ENCODE results near the gene JAG2.
"Not testable (repeated sequence)": the region's sequence is repeated elsewhere in the genome, so short reads cannot be mapped to it uniquely, and the experiment has no call there.

JAG2 gene

DNA sequence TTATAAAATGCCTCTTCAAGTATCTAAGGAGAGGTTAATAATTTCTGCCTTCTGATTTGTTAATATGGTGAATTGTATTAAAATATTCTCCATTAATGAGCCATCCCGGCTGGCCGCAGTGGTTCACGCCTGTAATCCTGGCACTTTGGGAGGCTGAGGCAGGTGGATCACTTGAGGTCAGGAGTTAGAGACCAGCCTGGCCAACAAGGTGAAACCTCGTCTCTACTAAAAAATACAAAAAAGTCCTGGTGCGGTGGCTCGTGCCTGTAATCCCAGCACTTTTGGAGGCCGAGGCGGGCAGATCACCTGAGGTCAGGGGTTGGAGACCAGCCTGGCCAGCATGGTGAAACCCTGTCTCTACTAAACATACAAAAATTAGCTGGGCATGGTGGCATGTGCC, 59.3 kb downstream of the JAG2 start:
- DNase-seq, result not testable (repeated sequence)

DNA sequence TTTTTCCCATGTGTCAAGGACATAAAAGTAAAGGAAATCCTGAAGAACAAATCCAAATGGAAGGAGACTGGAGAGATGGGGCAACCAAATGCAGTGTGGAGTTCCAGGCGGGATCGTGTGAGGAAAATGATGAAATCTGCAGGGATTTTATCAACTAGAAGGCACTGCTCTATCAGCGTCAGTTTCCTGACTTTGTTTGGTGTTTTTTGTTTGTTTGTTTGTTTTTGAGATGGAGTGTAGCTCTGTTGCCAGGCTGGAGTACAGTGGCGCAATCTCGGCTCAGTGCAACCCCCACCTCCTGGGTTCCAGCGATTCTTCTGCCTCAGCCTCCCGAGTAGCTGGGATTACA, 60.1 kb downstream of the JAG2 start:
- DNase-seq, result no peak

DNA sequence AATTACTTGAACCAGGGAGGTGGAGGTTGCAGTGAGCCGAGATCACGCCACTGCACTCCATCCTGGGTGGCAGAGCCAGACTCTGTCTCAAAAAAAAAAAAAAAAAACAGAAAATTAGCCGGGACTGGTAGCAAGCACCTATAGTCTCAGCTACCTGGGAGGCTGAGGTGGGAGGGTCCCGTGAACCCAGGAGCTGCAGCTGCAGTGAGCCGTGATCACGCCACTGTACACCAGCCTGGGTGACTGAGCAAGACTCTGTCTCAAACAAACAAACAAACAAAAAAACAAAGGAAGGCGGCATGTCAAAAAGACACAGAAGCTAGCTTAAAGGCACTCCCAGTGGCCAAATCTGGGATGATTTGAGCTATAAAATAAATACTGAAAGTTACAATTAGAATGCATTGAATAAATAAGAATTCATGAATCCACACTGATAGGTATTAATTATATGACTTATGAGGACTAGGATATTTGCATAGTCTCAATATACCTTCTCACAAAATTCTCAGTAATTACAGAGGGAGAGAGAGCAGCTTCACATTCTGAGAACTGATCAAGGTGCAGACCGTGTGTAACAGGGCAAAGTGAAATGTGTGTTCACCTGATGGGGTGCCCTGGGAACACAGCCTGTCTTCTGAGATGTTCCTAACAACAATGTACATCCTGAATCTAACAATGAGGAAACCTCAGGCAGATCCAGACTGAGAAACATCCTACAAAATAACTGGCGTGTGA, 60.6 kb downstream of the JAG2 start:
- DNase-seq, result no peak

DNA sequence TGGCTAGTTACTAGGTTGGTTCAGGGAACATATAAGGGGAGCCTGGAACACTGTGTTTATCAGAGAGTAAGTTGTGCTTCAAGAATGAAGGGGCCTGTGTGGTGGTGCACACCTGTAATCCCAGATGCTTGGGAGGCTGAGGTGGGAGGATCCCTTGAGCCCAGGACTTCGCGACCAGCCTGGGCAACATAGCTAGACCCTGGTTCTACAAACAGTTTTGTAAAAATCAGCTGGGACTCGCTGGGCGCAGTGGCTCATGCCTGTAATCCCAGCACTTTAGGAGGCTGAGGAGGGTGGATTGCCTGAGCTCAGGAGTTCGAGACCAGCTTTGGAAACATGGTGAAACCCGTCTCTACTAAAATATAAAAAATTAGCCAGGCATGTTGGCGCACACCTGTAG, 61.2 kb downstream of the JAG2 start:
- no peak for DNase-seq

DNA sequence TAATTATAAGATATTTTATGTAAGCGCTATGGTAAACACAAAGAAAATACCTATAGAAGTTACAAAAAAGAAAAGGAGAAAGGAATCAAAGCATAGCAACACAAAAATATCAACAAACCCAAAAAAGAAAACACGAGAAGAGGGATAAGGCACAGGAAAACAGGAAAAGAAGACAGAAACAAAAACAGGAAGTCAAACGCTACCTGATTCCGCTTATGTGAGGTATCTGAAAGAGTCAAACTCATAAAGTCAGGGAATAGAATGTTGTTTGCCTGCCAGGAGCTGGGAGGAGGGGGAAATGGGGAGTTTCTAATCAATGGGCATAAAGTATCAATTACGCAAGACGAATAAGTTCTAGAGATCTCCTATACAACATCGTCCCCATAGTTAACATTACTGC, 63.4 kb downstream of the JAG2 start:
- no peak for DNase-seq

DNA sequence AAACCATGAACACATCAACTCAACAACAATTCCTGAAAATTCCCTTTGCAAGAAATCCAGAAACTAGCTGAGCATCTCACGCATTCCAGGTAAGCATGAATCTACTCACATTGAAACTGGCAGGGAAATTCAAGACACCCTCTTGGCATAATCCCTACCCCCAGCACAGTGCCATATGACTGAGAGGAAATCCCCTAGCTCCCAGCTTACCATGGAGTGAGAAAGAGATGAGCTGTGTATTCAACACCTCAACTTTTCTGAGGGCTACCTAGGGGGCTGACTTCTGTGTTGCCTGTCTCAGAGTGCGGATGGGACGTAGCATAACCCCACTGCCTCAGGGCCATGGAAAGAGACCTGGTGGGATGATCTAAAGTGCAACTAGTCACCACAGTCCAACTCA, 65.7 kb downstream of the JAG2 start:
- no peak for DNase-seq

DNA sequence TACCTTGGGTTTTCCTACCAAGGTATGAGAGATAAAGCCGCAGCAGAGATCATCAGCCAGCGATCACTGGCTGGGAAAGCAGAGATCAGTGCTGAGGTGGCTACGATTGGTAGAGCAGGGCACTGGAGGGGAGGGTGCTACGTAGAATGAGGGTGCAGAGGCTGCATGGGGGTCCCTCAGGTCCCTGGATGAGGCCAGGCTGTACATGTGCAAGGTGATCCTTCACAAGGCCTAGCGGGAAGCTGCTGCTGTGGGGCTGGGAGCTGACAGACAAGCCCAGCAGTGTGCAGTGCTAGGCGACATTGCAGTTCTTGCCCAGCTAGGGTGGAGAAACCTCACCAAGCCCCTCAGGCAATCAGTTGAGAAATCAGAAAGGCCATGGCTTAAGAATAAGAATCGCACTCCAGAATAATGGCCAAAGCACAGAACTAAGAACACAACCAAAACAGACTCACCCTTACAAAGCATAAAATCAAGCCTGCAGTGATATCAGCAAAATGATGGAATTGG, 66.2 kb downstream of the JAG2 start:
- DNase-seq, result no peak

DNA sequence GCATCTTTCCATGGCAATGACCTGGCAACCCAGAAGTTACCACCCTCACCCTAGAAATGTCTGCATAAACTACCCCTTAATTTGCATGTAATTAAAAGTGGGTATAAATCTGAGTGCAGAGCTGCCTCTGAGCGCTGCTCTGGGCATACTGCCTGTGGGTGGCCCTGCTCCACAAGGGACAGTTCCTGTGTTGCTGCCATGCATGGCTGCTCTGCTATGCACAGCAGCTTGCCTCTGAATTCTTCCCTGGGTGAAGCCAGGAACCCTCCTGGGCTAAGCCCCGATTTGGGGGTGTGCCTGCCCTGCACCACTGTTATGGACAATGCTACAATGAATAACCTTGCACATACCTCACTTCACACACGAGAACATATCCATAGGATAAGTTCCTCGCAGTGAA, 67.7 kb downstream of the JAG2 start:
- no peak for DNase-seq

DNA sequence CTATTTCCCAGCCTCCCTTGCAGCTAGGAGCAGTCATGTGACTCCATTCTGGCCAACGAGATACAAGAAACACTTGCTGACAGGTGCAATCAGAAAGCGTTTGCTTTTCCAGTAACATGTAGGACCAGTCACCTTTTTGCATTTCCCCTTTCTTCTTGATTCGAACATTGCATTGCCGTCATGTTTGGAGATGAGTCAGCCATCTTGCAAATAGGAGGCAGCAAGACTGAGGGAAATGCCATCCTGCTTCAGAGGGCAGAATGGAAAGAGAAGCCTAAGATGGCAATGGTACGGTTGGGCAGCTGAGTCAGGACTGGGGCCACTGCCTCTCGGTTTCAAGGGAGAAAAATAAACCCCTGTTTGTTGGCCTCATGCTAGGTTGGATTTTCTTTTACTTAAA, 68.8 kb downstream of the JAG2 start:
- DNase-seq, result no peak

DNA sequence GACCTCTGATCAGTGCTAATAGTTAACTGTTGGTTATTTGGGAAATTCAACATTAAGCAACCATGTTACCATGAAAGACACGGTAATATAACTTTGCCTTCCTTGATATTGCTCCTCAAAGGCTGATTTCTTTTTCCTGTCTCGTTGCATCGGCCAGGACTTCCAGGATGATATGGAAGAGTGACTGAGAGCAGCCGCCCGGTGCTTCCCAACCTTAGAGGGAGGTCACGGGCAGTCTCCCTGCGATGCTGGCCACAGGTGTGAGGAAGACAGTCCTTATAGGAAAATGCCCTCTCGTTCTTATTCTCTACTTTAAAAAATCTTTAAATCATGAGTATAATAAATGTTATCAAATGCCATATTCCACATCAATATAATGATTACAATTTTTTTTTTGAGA, 70.3 kb downstream of the JAG2 start:
- DNase-seq, result no peak

DNA sequence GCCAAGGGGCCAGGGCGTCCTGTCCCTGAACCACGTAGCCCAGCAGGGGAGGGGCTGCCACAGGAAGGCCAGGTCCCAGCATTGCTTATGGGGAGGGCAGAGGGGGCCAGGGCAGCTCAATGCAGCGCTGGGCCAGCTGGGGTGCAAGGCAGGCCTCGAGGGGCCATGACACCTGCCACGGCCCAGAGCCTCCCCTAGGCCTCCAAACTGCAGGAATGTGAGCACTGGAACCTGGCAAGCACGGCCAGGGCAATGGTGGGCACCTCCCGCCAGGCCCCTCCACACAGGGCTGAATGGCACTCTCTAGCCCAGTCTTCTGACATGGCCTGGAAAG, 70.8 kb downstream of the JAG2 start:
- DNase-seq, result no peak

DNA sequence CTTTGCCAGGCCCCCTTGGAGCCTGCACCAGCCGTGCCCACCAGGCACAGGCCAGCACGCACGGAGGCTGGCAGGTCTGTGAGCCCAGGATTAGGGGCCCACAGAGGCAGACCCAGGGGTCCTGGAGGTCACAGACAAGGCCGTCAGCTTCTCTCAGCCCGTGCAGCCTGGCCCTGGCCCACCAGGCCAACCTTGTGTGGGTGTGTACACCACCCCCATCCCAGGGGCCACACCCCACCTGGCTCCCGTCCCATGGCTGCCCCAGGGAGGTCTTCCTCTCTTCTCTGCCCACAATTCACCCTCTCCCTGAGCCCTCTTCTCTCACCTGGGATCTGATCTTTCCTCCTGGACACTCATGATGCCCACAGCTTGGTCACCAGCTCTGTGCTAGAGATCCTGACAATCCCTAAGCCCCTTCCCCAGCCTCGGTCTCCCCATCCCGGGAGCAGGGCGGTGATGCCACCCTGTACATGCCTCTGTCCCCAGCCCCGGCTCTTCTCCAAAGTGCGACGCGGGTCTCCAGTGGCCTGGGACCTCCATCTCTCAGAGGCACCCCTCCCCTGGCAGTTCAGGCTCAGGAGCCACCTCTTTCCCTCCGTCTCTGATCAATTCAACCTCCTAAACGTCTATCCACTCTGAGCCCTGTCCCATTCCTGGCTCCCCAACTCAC, 72.2 kb downstream of the JAG2 start:
- no peak for DNase-seq

DNA sequence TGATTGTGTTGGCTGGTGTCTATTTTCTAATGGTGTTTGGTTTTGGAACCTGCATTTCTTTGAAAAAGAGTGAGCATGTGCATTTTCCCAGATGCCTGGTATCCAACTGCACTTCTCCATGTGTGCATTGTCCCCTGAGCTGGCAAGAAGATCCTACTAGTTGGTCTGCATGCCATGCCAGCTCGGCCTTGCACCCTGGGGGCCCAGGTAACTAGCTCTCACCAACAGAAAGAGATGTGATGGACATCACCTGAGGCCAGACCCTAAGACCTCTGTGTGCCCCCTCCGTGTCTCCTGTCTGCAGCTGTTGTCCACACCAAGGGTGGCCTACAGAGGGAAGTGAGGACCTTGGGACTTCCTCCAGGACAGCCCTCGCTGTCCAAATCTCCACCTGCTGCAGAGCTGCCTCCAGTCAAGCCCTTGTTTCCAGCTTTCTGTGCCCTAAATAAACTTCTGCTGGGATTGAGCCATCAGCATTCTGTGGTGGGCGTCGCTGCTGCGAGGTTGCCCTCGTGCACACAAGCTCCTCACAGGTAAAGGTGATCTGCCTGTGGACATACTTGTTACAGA, 73.3 kb downstream of the JAG2 start:
- no peak for DNase-seq

DNA sequence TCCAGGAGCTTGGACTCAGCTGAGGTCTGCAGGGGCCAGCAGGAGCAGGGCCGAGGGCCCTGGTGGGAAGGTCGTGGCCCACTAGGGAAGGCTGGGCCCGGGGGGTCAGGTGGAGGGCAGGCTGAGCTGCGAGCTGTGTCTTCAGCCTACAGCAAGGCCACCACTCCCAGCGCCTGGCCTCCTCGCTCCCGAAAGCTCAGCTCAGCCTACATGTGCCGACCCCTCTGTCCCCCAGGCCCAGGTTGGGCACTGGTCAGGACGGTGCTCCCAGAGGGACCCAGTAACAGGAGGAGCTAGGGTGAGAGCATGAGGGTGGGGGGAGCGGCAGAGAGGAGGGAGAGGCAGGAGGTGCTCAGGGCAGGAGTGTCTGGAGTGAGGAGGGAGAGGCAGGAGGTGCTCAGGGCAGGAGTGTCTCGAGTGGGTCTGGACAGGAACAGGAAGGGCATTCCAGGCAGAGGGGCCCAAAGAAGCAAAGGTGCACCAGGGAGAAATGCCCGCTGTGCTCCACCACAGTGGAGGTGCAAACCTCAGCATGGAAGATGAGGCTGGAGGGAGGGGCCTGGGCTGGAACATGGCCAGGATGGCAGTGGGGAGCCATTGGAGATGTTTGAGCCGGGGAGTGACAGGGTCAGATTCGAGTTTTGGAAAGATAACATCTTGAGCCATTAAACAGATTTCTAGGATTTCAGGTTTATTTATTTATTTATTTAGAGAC, 74.2 kb downstream of the JAG2 start:
- no peak for DNase-seq

DNA sequence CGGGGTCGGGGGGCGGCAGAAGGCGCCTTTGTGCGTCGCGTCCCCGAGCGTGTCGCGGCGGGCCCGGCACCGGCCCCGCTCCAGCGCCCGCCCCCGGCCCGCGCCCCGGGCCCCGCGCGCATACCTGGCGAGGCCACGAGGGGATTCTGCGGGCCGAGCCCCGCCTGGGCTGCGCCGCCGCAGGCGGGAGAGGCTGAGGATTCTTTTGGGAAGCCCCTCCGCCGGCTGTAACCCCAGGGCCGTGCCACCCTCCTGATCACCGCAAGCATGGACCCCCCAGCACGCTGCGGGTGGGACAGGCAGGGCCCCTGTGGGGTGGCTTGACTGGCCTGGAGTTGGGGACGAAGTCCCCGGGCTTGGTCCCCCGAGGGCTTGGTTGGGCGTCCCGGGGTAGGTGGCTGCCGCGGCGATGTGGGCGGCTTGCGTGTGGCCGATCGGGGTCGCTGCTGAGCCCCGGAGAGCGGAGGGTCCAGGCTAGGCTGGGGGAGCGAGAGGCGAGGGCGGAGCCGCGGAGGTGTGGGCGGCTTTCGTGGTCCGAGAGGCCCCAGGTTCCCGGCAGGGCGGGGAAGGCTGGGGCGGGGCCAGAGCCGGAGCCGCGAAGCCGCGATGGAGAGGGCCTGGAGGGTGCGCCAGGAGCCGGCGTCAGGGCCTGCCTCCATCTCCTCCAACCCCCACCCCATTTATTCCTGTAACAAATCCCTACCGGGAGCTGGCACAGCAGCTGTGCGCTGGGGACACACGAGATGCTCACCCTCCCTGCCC, 75.0 kb downstream of the JAG2 start:
- peak; percentile 73 to 76 for DNase-seq

DNA sequence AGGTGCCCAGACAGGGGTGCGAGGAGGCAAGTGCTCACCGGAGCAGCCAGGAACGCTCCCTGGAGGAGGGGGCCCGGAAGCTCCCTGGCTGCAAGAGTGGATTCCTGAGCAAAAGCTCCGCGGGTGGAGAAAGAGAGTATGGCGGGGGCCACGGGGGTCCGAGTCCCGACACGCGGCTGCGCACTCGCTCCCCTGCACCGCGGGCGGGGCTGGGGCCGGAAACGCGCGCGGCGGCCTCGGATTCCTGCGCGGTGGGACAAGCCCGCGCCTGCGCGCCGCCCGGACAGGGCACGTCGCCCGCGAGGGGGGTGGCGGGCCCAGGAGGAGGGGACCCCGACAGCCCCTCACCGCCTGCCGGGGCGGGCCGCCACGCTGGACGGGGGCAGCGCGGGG, 75.5 kb downstream of the JAG2 start:
- DNase-seq, result peak; percentile 72 to 78

DNA sequence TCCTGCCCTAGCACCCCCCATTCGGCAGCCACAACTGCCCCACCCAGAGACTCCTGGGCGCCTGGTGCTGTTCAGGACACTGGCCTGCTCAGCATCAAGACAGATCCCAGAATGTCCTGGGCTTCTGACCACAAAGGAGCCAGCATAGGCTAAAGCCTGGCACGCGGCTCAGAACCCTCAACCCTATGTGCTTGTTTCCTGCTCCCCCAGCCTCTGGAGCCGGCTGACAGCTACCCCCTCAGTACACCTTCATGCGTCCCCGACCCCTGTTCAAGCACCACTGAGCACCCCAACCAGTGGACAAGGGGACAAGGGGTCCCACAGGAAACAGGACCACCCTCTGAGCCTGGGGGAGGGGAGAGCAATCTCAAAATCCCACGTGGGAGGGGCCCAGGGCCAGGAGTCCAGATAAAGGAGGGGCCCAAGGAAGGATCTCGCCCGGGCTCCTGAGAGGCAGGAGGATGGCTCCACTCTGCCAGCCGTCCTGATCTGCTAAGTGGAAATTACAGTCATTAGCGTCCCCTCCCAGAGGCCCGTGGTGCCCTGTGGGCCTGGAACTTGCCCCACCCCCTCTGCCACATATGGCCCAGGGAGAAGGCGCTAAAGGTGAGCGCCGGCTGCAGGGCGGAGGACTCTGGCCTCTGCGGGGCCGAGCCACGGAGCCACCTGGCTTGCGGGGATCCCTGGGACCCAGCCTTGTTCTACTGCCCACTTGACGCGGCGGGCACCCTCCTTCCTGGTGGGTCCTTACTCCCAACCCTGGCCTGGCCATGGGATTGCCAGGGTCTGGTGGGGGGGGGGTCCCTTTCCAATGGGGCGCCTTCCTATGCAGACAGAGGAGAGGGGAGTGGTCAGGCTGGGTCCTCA, 76.2 kb downstream of the JAG2 start:
- DNase-seq, result no peak

DNA sequence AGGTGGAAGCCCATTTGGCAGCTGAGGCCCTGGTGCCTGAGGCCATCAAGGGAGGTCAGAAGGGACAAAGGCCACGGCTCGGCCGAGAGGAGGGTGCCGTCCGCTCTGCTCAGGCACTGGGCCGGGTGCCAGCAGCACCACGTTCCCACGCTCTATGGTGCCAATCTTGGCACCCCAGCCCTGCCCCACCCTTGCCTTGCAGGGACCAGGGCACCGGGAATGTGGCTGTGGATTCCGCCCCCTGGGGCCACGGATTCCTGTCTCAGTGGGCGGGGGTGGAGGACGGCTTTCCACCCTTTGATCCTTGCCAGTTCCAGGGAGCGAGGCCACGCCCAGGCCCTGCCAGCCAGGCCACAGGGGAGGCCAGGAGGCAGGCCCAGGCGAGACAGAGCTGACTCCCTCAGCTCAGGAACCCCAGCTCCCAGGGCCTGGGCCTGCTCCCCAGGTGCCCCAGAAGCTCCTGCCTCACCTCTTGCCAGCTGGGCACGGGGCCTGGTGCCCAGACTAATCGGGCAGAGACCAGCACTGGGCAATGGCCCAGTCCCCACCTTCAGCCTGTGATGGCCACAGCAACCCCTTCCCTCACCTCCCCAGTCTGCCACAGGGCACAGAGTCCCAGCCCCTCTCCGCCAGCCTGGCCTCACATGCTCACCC, 76.9 kb downstream of the JAG2 start:
- DNase-seq, result no peak

DNA sequence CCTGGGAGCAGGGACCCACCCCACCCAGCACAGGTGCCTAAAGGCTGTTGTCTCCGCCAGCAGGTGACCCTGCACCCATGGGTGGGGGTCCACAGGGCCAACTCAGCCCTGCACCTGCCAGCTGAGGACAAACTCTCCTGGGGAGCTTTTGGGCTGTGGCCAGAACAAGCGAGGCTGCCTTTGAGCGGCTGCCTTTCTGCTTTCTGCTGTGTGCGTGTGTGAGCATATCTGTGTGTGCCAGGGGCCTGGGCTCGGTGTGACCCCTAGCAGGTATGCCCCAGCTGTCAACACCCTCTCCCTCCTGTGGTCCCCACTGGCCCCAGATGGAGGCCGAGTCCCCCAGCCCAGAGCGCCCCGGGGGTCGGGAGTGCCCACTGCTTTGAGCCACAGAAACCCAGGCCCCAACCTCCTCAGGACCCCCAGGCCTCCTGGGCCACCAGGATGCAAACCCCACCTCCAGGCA, 77.5 kb downstream of the JAG2 start:
- DNase-seq, result no peak

All from CD4-positive, alpha-beta T cell treated with Interleukin-1 beta for 1 hour (primary cell).